Panc1 (cell line): Measurements from ENCODE around the gene ATXN10. TPM values are rescaled to one million over a fixed set of nuclear protein-coding genes. Genes with fewer than 3 reads are reported as not detected.

Experiments
- ATAC-seq: fragments of 200-7000 bp; cut with Tn5 transposase; 2 replicates; pipeline ENCODE4 v1.9.1; 2020; ENCODE audit warnings: mild to moderate bottlenecking, moderate library complexity
- BruUV-seq: library from RNA; stranded (reverse); fragments of 400-500 nt; replicated peaks from 2 replicates; lab custom pipeline; 2021; lab: Mats Ljungman, UMichigan
- CTCF ChIA-PET: fragments of 300-600 bp; sonication (Branson Sonifier 250); formaldehyde crosslinking; loops from one replicate; lab custom pipeline; 2022; ENCODE audit warnings: antibody characterized with exemption; lab: Charles Lee
- POLR2A ChIA-PET: fragments of 300-600 bp; sonication (Branson Sonifier 250); formaldehyde crosslinking; loops from one replicate; lab custom pipeline; 2022; ENCODE audit warnings: antibody characterized with exemption; lab: Charles Lee
- DNase-seq: peaks from one replicate; pipeline ENCODE4 v3.0.0-alpha.2; 2010; ENCODE audit warnings: low read depth, low spot score
- H3K27ac ChIP-seq: 2 replicates; pipeline ENCODE4 v1.5.1; 2011; ENCODE audit warnings: mild to moderate bottlenecking, low read length, inconsistent platforms
- H3K27me3 ChIP-seq: fragments of 200-500 bp; sonication (Bioruptor generic); 2 replicates; pipeline ENCODE4 v1.6.0; 2014; ENCODE audit warnings: low read length, inconsistent platforms; ENCODE audit not compliant: control insufficient read depth, insufficient read depth
- H3K36me3 ChIP-seq: fragments of 200-500 bp; sonication (Bioruptor generic); 2 replicates; pipeline ENCODE4 v1.5.1; 2014; ENCODE audit warnings: inconsistent platforms, mild to moderate bottlenecking, low read length, moderate library complexity; ENCODE audit not compliant: control insufficient read depth, insufficient read depth
- H3K4me1 ChIP-seq: 2 replicates; pipeline ENCODE4 v1.5.1; 2011; ENCODE audit warnings: inconsistent platforms, mild to moderate bottlenecking, low read length, moderate library complexity; ENCODE audit not compliant: control insufficient read depth, insufficient read depth
- H3K4me3 ChIP-seq, 2 experiments: 2 replicates each; pipeline ENCODE4 v1.5.1; 2011 to 2012; ENCODE audit warnings: low read depth in 2 of 2, low read length in 2 of 2, mild to moderate bottlenecking in 2 of 2, inconsistent platforms in 1 of 2, moderate library complexity in 1 of 2
- H3K9me3 ChIP-seq: fragments of 200-500 bp; sonication (Bioruptor generic); 2 replicates; pipeline ENCODE4 v1.5.1; 2014; ENCODE audit warnings: low read depth, mild to moderate bottlenecking, inconsistent platforms, low read length, moderate library complexity; ENCODE audit not compliant: control insufficient read depth, insufficient read depth
- CTCF ChIP-seq: fragments of 450-650 bp; IDR thresholded peaks from 2 replicates; pipeline ENCODE4 v1.5.1; 2017; ENCODE audit warnings: mild to moderate bottlenecking
- POLR2AphosphoS5 ChIP-seq: IDR thresholded peaks from 2 replicates; pipeline ENCODE4 v1.6.1; 2012; ENCODE audit warnings: mild to moderate bottlenecking, low read depth, low read length, moderate library complexity
- REST ChIP-seq, 2 experiments: IDR thresholded peaks; 2 replicates each; pipeline ENCODE4 v1.6.1; 2011 to 2012; ENCODE audit warnings: low read depth in 2 of 2, control low read depth in 1 of 2, low read length in 1 of 2, mild to moderate bottlenecking in 1 of 2, moderate library complexity in 1 of 2; ENCODE audit not compliant: insufficient read depth in 1 of 2
- SIN3A ChIP-seq: IDR thresholded peaks from 2 replicates; pipeline ENCODE4 v1.6.1; 2012; ENCODE audit warnings: low read depth, mild to moderate bottlenecking, low read length, moderate library complexity, borderline replicate concordance; ENCODE audit not compliant: insufficient read depth
- TCF7L2 ChIP-seq: IDR thresholded peaks from 2 replicates; pipeline ENCODE4 v1.6.1; 2011; ENCODE audit warnings: mild to moderate bottlenecking, low read depth, low read length, inconsistent platforms
- in situ Hi-C: cut with HindIII; loops from 2 replicates; pipeline ENCODE4 v1.10.0; 2016; ENCODE audit warnings: low sequenced_read_pairs, low pct_unique_long_range_greater_than_20kb
- intact Hi-C: fragments of 100-400 bp; cut with micrococcal nuclease; formaldehyde crosslinking; loops from one replicate; pipeline ENCODE4 v1.10.0; 2022; ENCODE audit not compliant: unreplicated experiment
- total RNA-seq: library from RNA; stranded (reverse); gene quantifications from one replicate; pipeline ENCODE4 v1.2.1, GENCODE V29; 2021; ENCODE audit not compliant: unreplicated experiment

The ATXN10 gene
- total RNA-seq, 1 experiment from 2014 or later, result 184 TPM

- no peak for DNase-seq
- H3K27me3 ChIP-seq, result no peaks in the 10 kb centered on the region
- H3K27ac ChIP-seq, result no peak overlapping the region
- no peak for ATAC-seq
- intact Hi-C loops (no loop called here), in situ Hi-C loops (no loop called here)
- TF ChIP-seq SIN3A (no peak), REST (IDR thresholded peaks at IDR 0.05; ENCODE audit: insufficient read depth in 1 of 2, low read depth in 2 of 2, low read length in 1 of 2) (no peak), POLR2AphosphoS5 (no peak), CTCF (no peak), TCF7L2 (no peak)
- POLR2A ChIA-PET, result no interaction called here
- H3K4me3 ChIP-seq, result no peak overlapping the region
- CTCF ChIA-PET, result no interaction called here
- no peaks in the 10 kb centered on the region for H3K9me3 ChIP-seq
- no TSS peak for BruUV-seq
- no peaks in the 10 kb centered on the region for H3K36me3 ChIP-seq
- H3K4me1 ChIP-seq, result no peaks in the 10 kb centered on the region
Measured at GRCh38 chr22:45885171-45885840, 213.7 kb downstream of the ATXN10 start.

- no peak for TF ChIP-seq REST (IDR thresholded peaks at IDR 0.05; ENCODE audit: insufficient read depth in 1 of 2, low read depth in 2 of 2, low read length in 1 of 2)
- TF ChIP-seq POLR2AphosphoS5, result no peak
- no peak for TF ChIP-seq SIN3A
- TF ChIP-seq CTCF, result no peak
- TF ChIP-seq TCF7L2, result no peak
- Histone ChIP-seq H3K27me3 (no peaks in the 10 kb centered on the region), H3K36me3 (no peaks in the 10 kb centered on the region), H3K9me3 (no peaks in the 10 kb centered on the region), H3K4me3 (no peak overlapping the region), H3K27ac (no peak overlapping the region), H3K4me1 (no peaks in the 10 kb centered on the region)
- intact Hi-C loops, result no loop called here
- ChIA-PET POLR2A (no interaction called here), CTCF (no interaction called here)
- DNase-seq (no peak), ATAC-seq (no peak)
- in situ Hi-C loops, result no loop called here
- BruUV-seq, result no TSS peak
Measured at GRCh38 chr22:45885941-45886395, 214.3 kb downstream of the ATXN10 start.
